H9 (cell line): ENCODE results near the gene TMEM120A. TPM values are rescaled to one million over a fixed set of nuclear protein-coding genes. Genes with fewer than 3 reads are reported as not detected.

Experiments
- DNase-seq: peaks from one replicate; pipeline ENCODE4 v3.0.0-alpha.2; 2017
- H2AFZ ChIP-seq: one replicate; pipeline ENCODE4 v1.6.1; 2013; ENCODE audit warnings: mild to moderate bottlenecking, low read length, control low read depth, moderate library complexity
- H2AK5ac ChIP-seq: 2 replicates; pipeline ENCODE4 v1.6.1; 2013; ENCODE audit warnings: low read length, control low read depth, mixed read lengths; ENCODE audit not compliant: insufficient read length
- H2BK120ac ChIP-seq: one replicate; pipeline ENCODE4 v1.6.1; 2013; ENCODE audit warnings: low read depth, mild to moderate bottlenecking, low read length, control low read depth, inconsistent platforms; ENCODE audit not compliant: poor library complexity, severe bottlenecking
- H2BK12ac ChIP-seq: 2 replicates; pipeline ENCODE4 v1.6.1; 2013; ENCODE audit warnings: low read length, control low read depth, mixed read lengths, low read depth; ENCODE audit not compliant: insufficient read length
- H2BK15ac ChIP-seq: 2 replicates; pipeline ENCODE4 v1.6.1; 2013; ENCODE audit warnings: low read depth, low read length, control low read depth
- H2BK20ac ChIP-seq: one replicate; pipeline ENCODE4 v1.6.1; 2013; ENCODE audit warnings: low read depth, mild to moderate bottlenecking, low read length, control low read depth, inconsistent platforms; ENCODE audit not compliant: poor library complexity, severe bottlenecking
- H2BK5ac ChIP-seq: 2 replicates; pipeline ENCODE4 v1.6.1; 2013; ENCODE audit warnings: low read length, control low read depth, mixed read lengths; ENCODE audit not compliant: insufficient read length
- H3K14ac ChIP-seq: 2 replicates; pipeline ENCODE4 v1.6.1; 2013; ENCODE audit warnings: low read length, control low read depth; ENCODE audit not compliant: insufficient read depth
- H3K18ac ChIP-seq: 2 replicates; pipeline ENCODE4 v1.6.1; 2013; ENCODE audit warnings: low read depth, mild to moderate bottlenecking, mixed read lengths, low read length, control low read depth; ENCODE audit not compliant: insufficient read length
- H3K23ac ChIP-seq: 2 replicates; pipeline ENCODE4 v1.6.1; 2013; ENCODE audit warnings: low read length, control low read depth, mixed read lengths, low read depth; ENCODE audit not compliant: insufficient read length
- H3K23me2 ChIP-seq: 2 replicates; pipeline ENCODE4 v1.6.1; 2013; ENCODE audit warnings: low read depth, mild to moderate bottlenecking, mixed read lengths, low read length, control low read depth; ENCODE audit not compliant: insufficient read length, poor library complexity, severe bottlenecking
- H3K27ac ChIP-seq: 2 replicates; pipeline ENCODE4 v1.5.1; 2013; ENCODE audit warnings: low read length, control low read depth, mixed read lengths, low read depth; ENCODE audit not compliant: insufficient read length
- H3K27me3 ChIP-seq: 2 replicates; pipeline ENCODE4 v1.6.1; 2013; ENCODE audit warnings: low read length, control low read depth, inconsistent platforms; ENCODE audit not compliant: insufficient read depth
- H3K4ac ChIP-seq: 2 replicates; pipeline ENCODE4 v1.6.1; 2013; ENCODE audit warnings: low read depth, mild to moderate bottlenecking, control low read depth, inconsistent platforms, low read length, moderate library complexity
- H3K4me1 ChIP-seq: 2 replicates; pipeline ENCODE4 v1.6.1; 2013; ENCODE audit warnings: low read length, control low read depth, inconsistent platforms; ENCODE audit not compliant: insufficient read depth
- H3K4me2 ChIP-seq: 2 replicates; pipeline ENCODE4 v1.6.1; 2013; ENCODE audit warnings: low read length, control low read depth, mixed read lengths; ENCODE audit not compliant: insufficient read length, insufficient read depth
- H3K56ac ChIP-seq: 2 replicates; pipeline ENCODE4 v1.6.1; 2013; ENCODE audit warnings: low read depth, mild to moderate bottlenecking, mixed read lengths, low read length, control low read depth; ENCODE audit not compliant: insufficient read length
- H3K79me1 ChIP-seq: 2 replicates; pipeline ENCODE4 v1.6.1; 2013; ENCODE audit warnings: low read depth, mild to moderate bottlenecking, moderate library complexity, low read length, control low read depth, inconsistent platforms; ENCODE audit not compliant: insufficient read depth, poor library complexity, severe bottlenecking
- H3K79me2 ChIP-seq: 2 replicates; pipeline ENCODE4 v1.6.1; 2013; ENCODE audit warnings: low read length, control low read depth, inconsistent platforms; ENCODE audit not compliant: insufficient read depth
- H3K9ac ChIP-seq: 2 replicates; pipeline ENCODE4 v1.6.1; 2013; ENCODE audit warnings: low read length, control low read depth, mixed read lengths; ENCODE audit not compliant: insufficient read length; ENCODE audit errors: extremely low read depth
- H3K9me3 ChIP-seq: one replicate; pipeline ENCODE4 v1.6.1; 2013; ENCODE audit warnings: low read depth, low read length, inconsistent platforms; ENCODE audit not compliant: control insufficient read depth
- H3T11ph ChIP-seq: one replicate; pipeline ENCODE4 v1.6.1; 2013; ENCODE audit warnings: mild to moderate bottlenecking, low read length, control low read depth, inconsistent platforms
- H4K20me1 ChIP-seq: one replicate; pipeline ENCODE4 v1.6.1; 2013; ENCODE audit not compliant: control insufficient read depth, insufficient read length, insufficient read depth
- H4K5ac ChIP-seq: 2 replicates; pipeline ENCODE4 v1.6.1; 2013; ENCODE audit warnings: low read depth, mild to moderate bottlenecking, mixed read lengths, low read length, control low read depth; ENCODE audit not compliant: insufficient read length
- H4K8ac ChIP-seq: replicated peaks from 2 replicates; pipeline ENCODE4 v1.6.1; 2013; ENCODE audit warnings: low read length, control low read depth, mixed read lengths, low read depth; ENCODE audit not compliant: insufficient read length
- H4K91ac ChIP-seq: 2 replicates; pipeline ENCODE4 v1.6.1; 2013; ENCODE audit warnings: low read depth, mild to moderate bottlenecking, moderate library complexity, mixed read lengths, low read length, control low read depth; ENCODE audit not compliant: insufficient read length
- H3K27ac Mint-ChIP-seq, 3 experiments: 2 replicates in 2 of 3; 3 replicates in 1 of 3; pipeline ENCODE4 v1.8.0; 2020 to 2021; ENCODE audit warnings: mixed read lengths in 3 of 3, mild to moderate bottlenecking in 1 of 3, moderate library complexity in 1 of 3
- H3K27me3 Mint-ChIP-seq: 2 replicates; pipeline ENCODE4 v1.8.0; 2021; ENCODE audit warnings: low read depth, mild to moderate bottlenecking, moderate library complexity, mixed read lengths
- H3K36me3 Mint-ChIP-seq, 3 experiments: 2 replicates in 2 of 3; 3 replicates in 1 of 3; pipeline ENCODE4 v1.8.0; 2020 to 2021; ENCODE audit warnings: low read depth in 3 of 3, mixed read lengths in 3 of 3; ENCODE audit not compliant: insufficient read depth in 1 of 3
- H3K4me1 Mint-ChIP-seq, 2 experiments: 2 replicates each; pipeline ENCODE4 v1.8.0; 2020; ENCODE audit warnings: mixed read lengths in 2 of 2
- H3K4me3 Mint-ChIP-seq, 2 experiments: 2 replicates in 1 of 2; 3 replicates in 1 of 2; pipeline ENCODE4 v1.8.0; 2020 to 2021; ENCODE audit warnings: mild to moderate bottlenecking in 2 of 2, mixed read lengths in 2 of 2, moderate library complexity in 1 of 2
- H3K9me3 Mint-ChIP-seq, 2 experiments: 2 replicates in 1 of 2; 3 replicates in 1 of 2; pipeline ENCODE4 v1.8.0; 2020; ENCODE audit warnings: mild to moderate bottlenecking in 2 of 2, mixed read lengths in 2 of 2, moderate library complexity in 1 of 2
- CTCF ChIP-seq: fragments of 200-600 bp; sonication (generic); conservative IDR thresholded peaks from 3 replicates; pipeline ENCODE4 v1.8.0; 2021; ENCODE audit warnings: antibody characterized with exemption, mild to moderate bottlenecking
- WGBS: extraction: QIAGEN DNeasy Blood & Tissue Kit; methylation state at CpG from one replicate; pipeline ENCODE4 v1.1.7; 2013; ENCODE audit warnings: missing lambda C conversion rate, low lambda C conversion rate, mixed read lengths; ENCODE audit not compliant: insufficient read length; ENCODE audit errors: extremely low coverage; 5-methylcytosine and 5-hydroxymethylcytosine counted together
- total RNA-seq: library from RNA; stranded (reverse); gene quantifications from 2 replicates; pipeline ENCODE4 v1.2.1, GENCODE V29; 2021

TMEM120A gene
- total RNA-seq, 1 experiment from 2014 or later, result 30.0 TPM

- H3K4ac ChIP-seq, result no peak overlapping the region
- Mint-ChIP-seq H3K4me3 (no peak overlapping the region), H3K4me1 (peaks cover 6% of the 10 kb centered on the region in 2 experiments; a peak in 2 of 4 replicates), H3K27ac (no peak overlapping the region), H3K9me3 (peaks cover 2 to 6% of the 10 kb centered on the region in 2 experiments; a peak in 1 of 5 replicates), H3K36me3 (peaks cover 15 to 40% (median 32%) of the 10 kb centered on the region in 3 experiments; a peak in 6 of 7 replicates), H3K27me3 (no peaks in the 10 kb centered on the region)
- H2BK20ac ChIP-seq, result no peak overlapping the region
- no peak for TF ChIP-seq CTCF
- H2BK120ac ChIP-seq, result no peak overlapping the region
- H3T11ph ChIP-seq, result no peak overlapping the region
- no CpG with 5 or more reads among the region's 5 CpGs for WGBS
- H2AK5ac ChIP-seq, result no peak overlapping the region
- no peak overlapping the region for H2BK12ac ChIP-seq
- no peak overlapping the region for H4K8ac ChIP-seq
- H2BK15ac ChIP-seq, result no peak overlapping the region
- H2BK5ac ChIP-seq, result no peak overlapping the region
- peaks cover 4% of the 10 kb centered on the region; the same call in 1 of the 2 replicates for H3K79me2 ChIP-seq
- no peaks in the 10 kb centered on the region for H3K27me3 ChIP-seq
- H3K79me1 ChIP-seq, result peaks cover 6% of the 10 kb centered on the region
- no peak overlapping the region for H3K27ac ChIP-seq
- H2AFZ ChIP-seq, result no peak overlapping the region
- no peaks in the 10 kb centered on the region for H3K4me1 ChIP-seq
- no peak overlapping the region for H3K9ac ChIP-seq
- H3K4me2 ChIP-seq, result no peak overlapping the region
- no peak overlapping the region for H3K14ac ChIP-seq
- DNase-seq, result no peak
- H4K5ac ChIP-seq, result no peak overlapping the region
- no peak overlapping the region for H3K23ac ChIP-seq
- H4K20me1 ChIP-seq, result no peaks in the 10 kb centered on the region
- H3K56ac ChIP-seq, result no peak overlapping the region
- no peaks in the 10 kb centered on the region for H3K23me2 ChIP-seq
- H4K91ac ChIP-seq, result no peak overlapping the region
- no peaks in the 10 kb centered on the region for H3K9me3 ChIP-seq
- no peak overlapping the region for H3K18ac ChIP-seq
These were observed 42.9 kb downstream of the TMEM120A start for GRCh38 chr7:75951506-75951905.
